ENCODE data around the gene SMU1.

DNA sequence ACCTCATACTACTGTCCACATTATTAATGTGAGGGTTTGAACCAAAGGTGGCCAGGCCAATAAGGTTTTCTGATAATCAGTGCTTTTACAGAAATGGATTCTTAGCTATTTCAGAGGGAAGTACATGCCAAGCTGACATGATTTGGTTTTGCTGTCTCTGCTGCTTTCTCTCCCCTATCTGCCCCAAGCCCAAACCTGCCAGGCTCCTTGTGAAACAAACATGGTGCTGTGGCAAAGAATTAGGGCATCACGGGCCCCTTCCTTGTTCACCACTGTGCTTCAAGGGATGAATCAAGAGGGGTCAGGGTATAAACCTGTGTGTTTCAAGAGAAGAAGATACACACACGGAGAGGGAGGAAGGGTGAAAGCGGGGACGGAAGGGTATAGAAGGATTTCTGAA, 41.3 kb upstream of the SMU1 start:
- TF ChIP-seq POLR2A (IDR thresholded peaks at IDR 0.05; ENCODE audit: low read depth, low read length) (no peak), POLR2AphosphoS5 (IDR thresholded peaks at IDR 0.05; ENCODE audit: low read depth, low read length) (no peak), SPI1 (IDR thresholded peaks at IDR 0.05; ENCODE audit: low read depth, low read length) (no peak), POU2F2 (IDR thresholded peaks at IDR 0.05; ENCODE audit: low read depth, low read length) (no peak), PAX5 (IDR thresholded peaks at IDR 0.05; ENCODE audit: insufficient read depth, low read length, severe bottlenecking) (no peak)
